ENCODE results near the gene FA2H.

- TF ChIP-seq CTCF (IDR thresholded peaks at IDR 0.05) (no peak), POLR2A (IDR thresholded peaks at IDR 0.05) (no peak)
Observed at GRCh38 chr16:74795104-74795503, 20.5 kb upstream of the FA2H start.
